DMS153 (cell line): ENCODE measurements around the gene LINGO3.

ENCODE experiments used
- DNase-seq: peaks from one replicate; lab custom pipeline; 2025; lab: John Stamatoyannopoulos, UW

The LINGO3 gene

DNA sequence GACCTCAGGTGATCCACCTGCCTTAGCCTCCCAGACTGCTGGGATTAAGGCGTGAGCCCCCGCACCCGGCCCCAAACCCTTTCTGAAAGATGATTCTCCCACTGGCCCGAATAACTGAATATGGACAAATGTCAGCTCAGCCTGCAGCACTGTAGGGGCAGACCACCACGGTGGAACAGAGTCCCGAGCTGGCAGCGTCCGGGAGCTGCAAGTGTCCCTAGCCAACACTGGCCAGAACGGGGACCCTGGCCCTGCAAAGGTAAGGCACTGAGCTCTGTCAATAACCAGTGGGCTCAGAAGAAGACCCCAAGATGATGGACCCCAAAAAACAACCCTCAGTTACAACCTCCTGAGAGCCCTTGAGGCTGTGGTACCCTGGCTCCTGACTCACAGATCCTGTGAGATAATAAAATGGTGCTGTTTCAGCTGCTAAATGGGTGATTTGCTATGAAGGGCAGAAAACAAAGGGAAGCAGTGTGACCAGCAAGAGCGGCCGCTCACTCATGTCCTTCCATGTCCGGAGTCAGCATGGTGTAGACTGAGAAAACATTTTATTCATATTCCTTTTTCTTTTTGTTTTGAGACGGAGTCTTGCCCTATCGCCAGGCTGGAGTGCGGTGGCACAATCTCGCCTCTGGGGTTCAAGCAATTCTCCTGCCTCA lies 18.9 kb upstream of the LINGO3 start:
- no peak for DNase-seq

DNA sequence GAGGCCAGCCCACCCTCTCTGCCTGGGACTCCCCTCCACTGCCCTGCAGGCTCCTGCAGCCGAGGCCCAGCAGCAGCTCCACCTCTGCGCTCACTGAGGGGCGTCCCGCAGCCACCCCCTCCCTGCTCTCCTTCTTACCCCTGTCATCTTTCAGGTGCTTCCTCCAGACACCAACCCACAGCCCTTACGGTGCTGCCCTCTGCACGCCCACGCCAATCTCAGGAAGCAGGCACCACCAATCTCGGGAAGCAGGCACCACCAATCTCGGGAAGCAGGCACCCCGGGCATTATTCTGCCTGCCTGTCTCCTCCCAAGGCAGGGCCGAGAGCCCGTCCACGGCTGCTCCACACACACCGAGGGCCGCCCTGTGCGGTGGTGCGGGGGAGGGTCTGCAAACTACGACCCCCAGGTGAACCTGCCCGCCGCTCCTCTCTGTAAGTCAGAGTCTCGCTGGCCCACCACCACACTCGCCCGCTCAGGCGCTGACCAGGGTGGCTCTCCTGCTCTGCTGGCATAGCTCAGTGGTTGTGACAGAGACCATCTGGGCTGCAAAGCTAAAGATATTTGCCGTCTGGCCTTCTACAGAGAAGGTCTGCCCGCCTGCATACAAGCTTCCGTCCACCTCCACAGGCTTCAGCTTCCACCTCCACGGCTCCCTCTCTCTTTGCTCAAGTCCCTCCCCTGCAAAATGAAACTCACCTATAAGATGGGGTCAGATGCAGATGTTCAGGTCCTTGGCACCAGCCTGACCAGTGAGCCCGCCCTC lies 17.5 kb upstream of the LINGO3 start:
- no peak for DNase-seq

DNA sequence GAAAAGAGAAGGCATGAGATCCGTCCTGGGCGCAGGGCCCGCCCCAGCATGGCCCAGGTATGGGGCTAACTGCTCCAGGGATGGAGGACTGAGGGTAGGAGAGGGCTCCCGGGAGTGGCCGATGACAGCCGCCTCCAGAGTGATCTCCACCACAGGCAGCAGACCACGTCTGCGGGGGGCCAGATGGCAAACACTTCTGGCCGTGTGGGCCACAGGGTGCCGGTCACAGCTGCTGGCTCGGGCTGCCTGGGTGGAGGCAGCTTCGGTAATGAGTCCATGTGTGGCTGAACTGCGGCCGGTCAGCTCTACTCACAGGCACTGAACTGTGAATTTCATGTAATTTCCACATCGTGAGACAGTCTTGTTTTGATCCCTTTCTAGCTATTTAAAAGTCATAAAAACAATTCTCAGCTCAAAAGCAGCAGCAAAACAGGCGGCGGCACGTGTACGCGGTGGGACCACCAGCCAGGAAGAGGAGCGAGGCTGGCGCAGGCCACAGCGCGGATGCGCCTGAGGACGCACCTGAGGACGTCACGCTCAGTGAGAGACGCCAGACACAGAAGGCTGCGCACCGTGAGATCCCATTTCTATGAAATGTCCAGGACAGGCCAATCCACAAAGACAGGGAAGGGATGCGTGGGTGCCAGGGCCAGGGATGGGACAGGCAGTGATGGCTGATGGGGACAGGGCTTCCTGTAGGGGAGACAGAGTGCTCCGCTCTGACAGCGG lies 16.4 kb upstream of the LINGO3 start:
- no peak for DNase-seq

DNA sequence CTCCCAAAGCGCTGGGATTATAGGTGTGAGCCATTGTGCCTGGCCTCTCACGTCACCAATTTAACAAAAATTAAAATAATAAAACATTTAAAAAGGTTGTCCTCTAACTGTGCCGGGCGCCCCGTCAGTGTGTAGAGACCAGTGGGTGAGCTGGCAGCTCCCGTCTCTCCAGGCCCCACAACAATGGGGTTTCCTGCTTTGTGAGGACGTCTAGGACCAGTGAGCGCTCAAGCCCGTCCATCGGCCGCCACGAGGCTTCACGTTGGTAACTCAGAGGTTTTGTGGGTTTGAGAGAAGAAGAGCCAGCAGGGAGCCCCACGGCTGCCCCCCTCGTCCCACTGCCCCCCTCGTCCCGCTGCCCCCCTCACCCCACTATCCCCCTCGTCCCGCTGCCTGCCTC lies 15.8 kb upstream of the LINGO3 start:
- no peak for DNase-seq

DNA sequence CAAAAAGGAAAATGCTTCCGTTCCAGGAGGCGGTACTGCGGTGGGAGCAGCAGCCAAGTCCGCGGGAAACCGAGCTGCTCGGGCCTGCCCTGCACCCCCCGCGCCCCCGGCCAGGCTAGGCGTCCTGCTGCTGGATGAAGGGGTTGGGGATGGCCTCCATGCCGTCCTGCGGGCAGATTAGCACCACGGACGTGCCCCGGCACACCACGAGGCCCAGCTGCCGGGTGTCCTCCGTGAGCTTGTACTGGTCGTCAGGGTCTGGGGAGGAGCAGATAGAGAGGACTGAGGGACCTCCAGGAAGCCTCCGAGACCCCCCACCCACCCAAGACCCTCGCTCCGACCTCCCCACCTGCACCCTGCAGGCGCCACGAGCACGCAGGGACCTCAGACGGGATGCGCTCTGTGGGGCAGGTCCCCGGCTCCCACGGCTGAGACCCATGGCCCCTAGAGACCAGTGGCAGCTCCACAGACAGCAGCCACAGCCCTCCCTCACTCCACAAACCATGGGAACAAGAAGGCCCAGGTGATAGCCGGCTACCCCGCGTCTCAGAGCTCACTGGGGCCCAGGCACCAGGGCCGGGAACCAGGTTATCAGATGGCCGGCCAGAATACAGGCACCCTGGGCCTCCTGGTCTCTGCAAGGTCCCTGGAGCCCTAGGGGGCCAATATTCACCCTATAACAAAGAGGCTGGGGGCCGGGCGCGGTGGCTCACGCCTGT lies 13.8 kb upstream of the LINGO3 start:
- no peak for DNase-seq

DNA sequence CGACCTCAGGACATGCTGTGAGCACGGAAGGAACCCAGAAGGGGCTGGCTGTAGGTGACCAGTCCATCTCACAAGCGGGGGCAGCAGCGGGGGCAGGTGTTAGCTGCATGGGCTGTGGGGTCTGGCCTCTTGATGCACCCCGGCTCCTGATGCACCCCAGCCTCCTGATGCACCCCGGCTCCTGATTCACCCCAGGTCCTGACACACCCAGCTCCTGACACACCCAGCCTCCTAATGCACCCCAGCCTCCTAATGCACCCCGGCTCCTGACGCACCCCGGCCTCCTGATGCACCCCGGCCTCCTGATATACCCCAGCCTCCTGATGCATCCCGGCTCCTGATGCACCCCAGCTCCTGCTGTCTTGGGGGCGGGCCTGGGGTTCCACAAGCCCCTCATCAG lies 13.0 kb upstream of the LINGO3 start:
- DNase-seq: no peak

DNA sequence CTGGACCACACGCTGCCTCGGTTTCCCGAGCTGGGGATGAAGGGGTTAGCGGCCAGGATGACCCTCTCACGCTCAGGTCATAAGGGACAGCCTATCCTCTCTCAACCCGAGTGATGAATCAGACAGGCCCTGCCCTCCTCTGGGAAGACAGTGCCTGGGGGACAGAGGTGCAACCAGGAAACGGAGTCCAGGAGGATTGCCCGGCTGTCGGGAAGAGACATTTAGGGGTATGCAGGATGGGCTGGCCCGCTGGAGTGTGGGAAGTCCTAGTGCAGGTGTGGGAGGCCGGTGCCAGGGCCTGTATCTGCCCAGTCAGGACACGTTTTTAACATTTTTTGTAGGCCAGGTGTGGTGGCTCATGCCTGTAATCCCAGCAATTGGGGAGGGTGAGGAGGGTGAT lies 12.1 kb upstream of the LINGO3 start:
- no peak for DNase-seq

DNA sequence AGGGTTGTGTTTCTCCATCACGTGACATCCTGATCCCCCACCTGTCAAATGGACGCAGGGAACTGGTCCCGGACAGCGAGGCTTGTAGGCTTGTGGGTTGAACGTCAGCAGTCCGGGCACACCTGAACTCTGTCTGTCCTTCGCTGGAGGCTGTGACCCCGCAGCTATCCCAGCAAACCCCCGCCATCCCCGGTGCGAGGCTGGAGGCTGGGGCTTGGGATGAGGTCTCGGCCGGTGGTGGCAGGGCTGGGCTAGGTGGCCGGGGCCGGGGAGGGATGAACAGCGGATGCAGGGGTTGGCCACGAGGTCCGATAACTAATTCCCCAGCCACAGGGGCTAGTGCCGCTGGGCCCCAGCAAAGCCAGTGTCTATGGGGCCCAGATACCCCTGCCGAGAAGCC lies 11.6 kb upstream of the LINGO3 start:
- DNase-seq: no peak

DNA sequence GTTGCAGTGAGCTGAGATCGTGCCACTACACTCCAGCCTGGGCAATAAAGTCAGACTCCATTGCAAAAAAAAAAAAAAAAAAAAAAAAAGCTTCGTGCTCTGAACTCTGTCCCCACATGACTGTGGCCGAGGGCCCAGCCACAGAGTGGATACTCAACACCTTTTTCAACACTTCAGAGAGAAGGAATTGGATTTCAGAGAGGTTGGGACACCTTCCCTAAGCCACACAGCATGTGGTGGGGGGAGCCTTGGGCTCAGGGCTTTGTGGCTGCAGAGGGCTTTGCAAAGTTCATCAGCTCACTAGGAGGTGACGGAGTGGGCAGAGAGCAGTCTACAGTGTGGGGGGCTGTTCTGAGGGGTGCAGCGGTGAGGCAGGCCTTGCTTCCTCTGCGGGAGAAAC lies 11.0 kb upstream of the LINGO3 start:
- DNase-seq: no peak

DNA sequence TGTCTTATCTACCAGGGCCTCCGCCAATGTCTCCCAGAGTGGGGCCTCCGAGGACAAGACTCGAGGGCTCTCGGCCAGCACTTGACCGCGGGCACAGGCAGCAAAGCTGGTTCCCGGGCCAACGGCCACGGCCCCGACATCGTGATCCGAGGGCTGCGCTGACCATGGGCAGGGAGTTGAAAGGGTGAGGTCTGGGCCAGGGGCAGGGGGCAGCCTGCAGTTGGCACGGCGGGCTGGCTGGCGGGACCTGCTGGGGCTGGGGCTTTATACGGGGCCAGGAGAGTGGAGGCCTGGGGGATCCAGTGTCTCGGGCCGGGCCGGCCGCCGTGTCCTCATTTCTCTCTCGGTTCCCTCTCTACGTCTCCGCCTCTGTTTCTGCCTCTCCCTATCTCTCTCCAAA lies 9.8 kb upstream of the LINGO3 start:
- DNase-seq: no peak

DNA sequence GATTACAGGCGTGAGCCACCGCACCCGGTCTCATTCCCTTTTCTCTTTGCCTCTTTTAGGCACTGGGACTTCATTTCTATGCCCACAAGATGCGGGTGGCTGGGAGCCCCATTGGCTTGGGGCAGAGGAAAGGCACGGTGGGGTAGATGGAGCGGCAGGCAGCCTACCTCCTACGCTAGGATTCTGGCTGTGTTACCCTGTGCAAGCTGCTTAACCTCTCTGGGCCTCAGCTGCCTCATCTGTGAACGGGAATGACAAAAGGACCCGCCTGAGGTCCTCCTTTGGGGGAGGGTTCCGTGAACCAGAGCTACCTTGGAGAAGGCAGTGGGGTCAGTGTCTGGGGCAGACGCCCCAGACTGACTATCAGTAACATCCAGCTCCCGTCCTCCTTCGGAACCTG lies 9.3 kb upstream of the LINGO3 start:
- no peak for DNase-seq

DNA sequence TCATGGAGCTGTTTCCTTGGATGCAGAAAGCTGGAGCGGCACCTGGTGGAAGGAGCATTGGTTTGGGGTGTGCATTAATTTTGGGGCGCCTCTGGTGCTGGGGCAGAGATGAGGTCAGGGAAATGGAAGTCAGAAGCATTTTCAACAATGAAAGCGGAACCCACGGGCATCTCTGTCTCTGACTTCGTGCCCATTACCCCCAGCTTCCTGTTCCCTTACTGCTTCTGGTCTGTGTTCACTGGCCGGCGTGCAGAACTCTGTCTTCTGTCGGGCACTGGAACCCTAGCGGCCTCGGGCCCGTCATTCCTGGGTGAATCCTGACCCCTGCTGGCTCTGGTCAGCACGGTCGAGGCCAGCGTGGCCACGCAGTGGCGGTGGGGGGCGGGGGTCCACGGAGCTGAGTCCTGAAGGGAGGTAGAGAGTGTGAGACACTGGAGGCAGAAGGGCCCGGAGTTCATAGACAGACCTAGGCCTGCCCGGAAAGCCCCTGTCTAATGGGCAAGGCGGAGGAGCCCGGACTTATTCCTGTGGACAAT lies 7.9 kb upstream of the LINGO3 start:
- no peak for DNase-seq

DNA sequence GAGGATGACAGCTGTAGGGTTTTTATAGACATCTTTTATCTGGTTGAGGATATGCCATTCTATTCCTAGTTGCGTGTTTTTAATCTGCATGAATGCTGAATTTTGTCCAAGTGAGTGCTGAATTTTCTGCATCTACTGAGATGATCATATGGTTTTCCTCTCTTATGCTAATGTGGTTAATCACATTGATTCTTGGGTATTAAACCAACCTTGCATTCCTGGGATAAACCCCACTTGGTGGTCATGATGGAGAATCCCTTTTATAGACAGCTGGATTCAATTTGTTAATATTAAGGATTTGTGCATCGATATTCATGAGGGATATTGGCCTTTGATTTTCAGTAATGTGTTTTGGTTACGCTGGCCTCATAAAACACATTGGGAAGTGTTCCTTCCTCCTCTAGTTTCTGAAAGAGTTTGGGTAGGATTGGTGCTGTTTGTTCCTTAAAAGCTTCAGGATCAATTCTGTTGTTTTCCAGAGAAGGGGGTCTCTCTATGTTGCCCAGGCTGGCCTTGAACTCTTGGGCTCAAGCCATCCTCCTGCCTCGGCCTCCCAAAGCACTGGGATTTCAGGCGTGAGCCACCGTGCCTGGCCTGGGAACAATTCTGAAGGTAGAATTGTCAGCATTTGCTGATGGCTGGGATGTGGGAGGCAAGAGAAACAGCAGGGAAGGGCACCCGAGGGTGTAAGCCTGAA lies 7.3 kb upstream of the LINGO3 start:
- DNase-seq: no peak

DNA sequence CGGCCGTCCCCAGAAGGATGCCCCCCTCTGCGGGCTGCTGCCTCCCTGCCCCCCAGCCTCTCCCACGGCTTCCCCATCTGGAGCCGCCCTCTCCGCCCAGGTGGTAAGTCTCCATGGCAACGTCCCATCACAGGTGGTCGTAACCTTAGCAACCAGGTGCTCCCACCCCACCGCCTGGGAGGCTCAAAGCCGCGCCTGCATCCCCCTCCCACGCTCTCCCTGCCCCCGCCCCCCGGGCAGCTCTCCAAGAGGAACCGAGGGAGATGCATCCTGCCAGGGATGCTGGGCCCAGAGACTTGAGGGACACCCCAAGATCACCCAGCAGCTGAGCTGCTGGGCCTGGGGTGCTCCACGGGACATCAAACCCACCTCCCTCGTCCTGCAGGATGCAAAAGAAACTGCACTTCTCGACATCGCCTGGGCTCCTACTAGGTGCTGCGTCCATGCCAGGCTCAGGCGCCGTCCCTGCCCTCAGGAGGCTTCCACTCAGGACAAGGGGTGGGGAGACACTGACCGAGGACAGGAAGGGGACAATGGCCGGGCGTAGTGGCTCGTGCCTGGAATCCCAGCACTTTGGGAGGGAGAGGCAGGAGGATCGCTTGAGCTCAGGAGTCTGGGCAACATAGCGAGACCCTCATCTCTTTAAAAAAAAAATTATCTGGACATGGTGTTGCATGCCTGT lies 5.0 kb upstream of the LINGO3 start:
- no peak for DNase-seq

DNA sequence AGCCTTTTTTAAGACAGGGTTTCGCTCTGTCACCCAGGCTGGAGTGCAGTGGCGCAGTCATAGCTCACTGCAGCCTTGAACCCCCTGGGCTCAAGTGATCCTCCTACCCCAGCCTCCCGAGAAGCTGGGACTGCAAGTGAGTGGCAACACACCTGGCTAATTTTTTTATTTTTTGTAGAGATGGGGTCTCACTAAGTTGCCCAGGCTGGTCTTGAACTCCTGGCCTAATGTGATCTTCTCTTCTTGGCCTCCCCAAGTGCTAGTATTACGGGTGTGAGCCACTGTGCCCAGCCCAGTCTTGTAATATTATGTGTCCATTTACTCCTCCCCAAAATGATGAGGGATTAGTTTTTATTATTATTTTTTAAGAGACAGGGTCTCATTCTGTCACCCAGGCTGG lies 3.1 kb upstream of the LINGO3 start:
- DNase-seq: no peak

DNA sequence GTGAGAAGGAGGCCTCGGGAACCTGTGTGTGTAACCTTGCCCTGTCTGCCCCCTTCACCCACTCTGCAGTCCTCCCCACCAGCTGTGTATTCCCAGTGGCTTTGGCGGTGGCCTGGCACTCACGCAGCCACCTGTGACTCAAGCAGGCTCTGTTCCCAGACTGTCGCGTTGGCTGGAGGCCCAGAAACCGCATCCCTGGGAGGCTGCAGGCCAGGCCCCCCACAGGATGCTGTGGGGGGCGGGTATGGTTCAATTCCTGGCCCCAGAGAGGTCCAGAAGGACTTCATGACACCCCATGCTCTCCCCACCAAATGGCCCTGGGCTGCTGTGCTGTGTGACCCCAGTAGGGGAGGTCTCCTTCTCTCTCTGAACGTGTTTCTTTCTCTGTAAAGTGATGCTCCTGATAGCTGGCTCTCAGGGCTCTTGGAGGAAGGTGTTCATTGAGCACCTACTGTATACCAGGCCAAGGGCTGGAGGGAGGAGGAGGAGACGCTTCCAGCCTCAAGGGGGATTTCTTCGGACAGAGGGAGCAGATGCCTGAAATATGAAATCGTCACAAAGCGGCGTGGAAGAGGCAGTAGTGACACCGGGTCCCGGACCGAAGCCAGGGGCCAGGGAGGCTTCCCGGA lies 1.9 kb upstream of the LINGO3 start:
- no peak for DNase-seq

DNA sequence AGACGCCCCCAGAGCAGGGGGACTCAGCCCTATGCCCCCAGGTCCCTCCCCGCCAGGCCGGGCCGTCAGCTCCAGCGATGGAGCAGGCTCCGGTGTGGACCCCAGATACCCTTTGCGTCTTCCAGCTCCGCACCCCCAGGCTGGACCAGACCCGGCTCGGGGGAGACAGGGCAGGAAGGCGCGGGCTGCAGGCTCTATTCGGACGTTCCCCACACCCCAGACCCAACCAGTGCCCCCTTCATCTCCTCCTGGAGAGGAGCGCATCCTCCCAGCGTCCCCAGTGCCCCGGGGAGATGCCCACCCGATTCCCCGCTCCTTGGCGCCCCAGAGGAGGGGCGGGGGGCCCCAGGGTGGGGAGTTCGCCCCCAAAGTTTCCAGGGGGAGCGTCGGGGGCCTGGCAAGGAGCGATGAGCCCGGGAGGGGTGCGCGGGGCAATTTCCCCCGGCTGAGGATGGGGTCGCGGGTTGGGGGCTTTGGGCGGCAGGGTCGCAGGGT lies 389 bp downstream of the LINGO3 start:
- no peak for DNase-seq

DNA sequence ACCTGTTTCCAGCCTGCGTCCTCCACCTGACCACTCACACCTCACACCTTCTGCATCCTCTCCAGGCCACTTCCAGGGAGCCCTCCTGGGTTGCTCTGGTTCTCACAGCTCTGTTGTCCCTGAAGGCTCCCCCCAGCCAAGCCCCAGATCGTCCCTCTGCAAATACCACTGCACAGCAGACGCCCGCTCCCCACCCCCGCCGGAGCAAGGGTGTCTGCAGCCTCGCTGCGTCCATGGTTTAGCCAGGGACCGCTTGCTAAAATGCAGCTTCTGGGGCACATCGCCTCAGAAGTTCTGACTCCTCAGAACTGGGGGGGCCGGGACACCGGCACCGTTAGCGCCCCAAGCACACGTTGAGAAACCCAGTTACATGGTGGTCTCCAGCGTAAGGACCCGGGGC lies 983 bp downstream of the LINGO3 start:
- DNase-seq: no peak

DNA sequence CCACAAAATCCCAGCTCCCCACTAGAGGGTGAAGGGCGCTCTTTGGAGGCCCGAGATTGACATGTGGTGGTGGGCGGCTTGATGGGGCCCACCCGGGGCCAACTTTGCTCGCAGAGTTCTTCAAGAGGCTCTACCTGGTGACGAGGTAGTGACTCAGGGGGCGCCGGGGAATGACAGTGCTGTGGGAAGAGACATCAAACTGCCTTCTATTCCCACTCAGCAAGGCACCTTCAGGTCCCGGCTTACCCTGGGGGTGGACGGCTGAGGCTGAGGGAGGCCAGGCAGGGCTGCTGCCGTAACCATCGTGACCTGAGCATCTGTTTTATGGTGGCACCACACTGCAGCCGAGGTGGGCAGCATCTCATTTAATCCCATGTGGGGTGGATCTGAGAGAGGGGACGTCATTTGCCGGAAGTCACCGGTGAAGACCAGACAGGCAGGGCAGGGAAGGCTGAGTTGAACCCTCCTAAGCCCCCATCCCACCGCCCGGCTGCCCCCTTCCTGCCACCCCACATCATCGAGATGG lies 1.6 kb downstream of the LINGO3 start:
- DNase-seq: no peak
